ENCODE measurements around the gene CDK14.

GRCh38 chr7:91066627-91067026 lies 470.5 kb downstream of the CDK14 start:
- no peak for TF ChIP-seq CTCF (conservative IDR thresholded peaks at IDR 0.05; ENCODE audit: low read length)
- no peak for TF ChIP-seq EZH2phosphoT487 (IDR thresholded peaks at IDR 0.05; ENCODE audit: borderline replicate concordance)

All from Loucy (cell line).